ENCODE measurements around the gene REG1A. TPM values are rescaled to one million over a fixed set of nuclear protein-coding genes. Genes with fewer than 3 reads are reported as not detected.

The REG1A gene
- total RNA-seq, 4 donors from 2014 or later: 0.82 TPM; not detected in 3

GRCh38 chr2:79085382-79085781, 34.9 kb upstream of the REG1A start:
- intact Hi-C loops (cut with DNase I; ENCODE audit: low total_unique reads): no loop called here
- Histone ChIP-seq H3K4me1 (no peaks in the 10 kb centered on the region), H3K4me3 (no peak overlapping the region), H3K9me3 (no peaks in the 10 kb centered on the region), H3K36me3 (no peaks in the 10 kb centered on the region), H3K27me3 (no peaks in the 10 kb centered on the region), H3K27ac (no peak overlapping the region)
- DNase-seq: no peak
- TF ChIP-seq CTCF (IDR thresholded peaks at IDR 0.05) (no peak), POLR2A (IDR thresholded peaks at IDR 0.05) (no peak)

- H3K9me3 ChIP-seq: no peaks in the 10 kb centered on the region
- intact Hi-C loops (cut with DNase I; ENCODE audit: low total_unique reads): no loop called here
- no peak for DNase-seq
- TF ChIP-seq POLR2A (IDR thresholded peaks at IDR 0.05): no peak
- no peak for TF ChIP-seq CTCF (IDR thresholded peaks at IDR 0.05)
- H3K4me1 ChIP-seq: no peaks in the 10 kb centered on the region
- no peaks in the 10 kb centered on the region for H3K27me3 ChIP-seq
- H3K27ac ChIP-seq: no peak overlapping the region
- no peak overlapping the region for H3K4me3 ChIP-seq
- no peaks in the 10 kb centered on the region for H3K36me3 ChIP-seq
These were observed 34.0 kb upstream of the REG1A start for GRCh38 chr2:79086255-79086654.

- Histone ChIP-seq H3K9me3 (no peaks in the 10 kb centered on the region), H3K36me3 (no peaks in the 10 kb centered on the region), H3K27ac (no peak within 1 kb of the TSS), H3K27me3 (no peaks in the 10 kb centered on the region), H3K4me3 (no peak within 1 kb of the TSS), H3K4me1 (no peaks in the 10 kb centered on the region)
- intact Hi-C loops (cut with DNase I; ENCODE audit: low total_unique reads): no loop called here
- no peak for DNase-seq
- no peak for TF ChIP-seq POLR2A (IDR thresholded peaks at IDR 0.05)
- no peak for TF ChIP-seq CTCF (IDR thresholded peaks at IDR 0.05)
These were observed 32.4 kb upstream of the REG1A start, which contains the start of gene REG1B for GRCh38 chr2:79087785-79088364. REG1B (minus strand) TSS chr2:79087993; CDS start chr2:79087612, 381 bp downstream.

GRCh38 chr2:79090693-79091092, 29.6 kb upstream of the REG1A start:
- TF ChIP-seq POLR2A (IDR thresholded peaks at IDR 0.05): no peak
- TF ChIP-seq CTCF (IDR thresholded peaks at IDR 0.05): no peak
- DNase-seq: no peak
- intact Hi-C loops (cut with DNase I; ENCODE audit: low total_unique reads): no loop called here
- Histone ChIP-seq H3K4me3 (no peak overlapping the region), H3K27ac (no peak overlapping the region), H3K36me3 (no peaks in the 10 kb centered on the region), H3K27me3 (no peaks in the 10 kb centered on the region), H3K4me1 (no peaks in the 10 kb centered on the region), H3K9me3 (no peaks in the 10 kb centered on the region)

GRCh38 chr2:79097843-79098242, 22.4 kb upstream of the REG1A start:
- Histone ChIP-seq H3K36me3 (no peaks in the 10 kb centered on the region), H3K9me3 (no peaks in the 10 kb centered on the region), H3K4me3 (no peak overlapping the region), H3K27me3 (no peaks in the 10 kb centered on the region), H3K4me1 (no peaks in the 10 kb centered on the region), H3K27ac (no peak overlapping the region)
- DNase-seq: no peak
- intact Hi-C loops (cut with DNase I; ENCODE audit: low total_unique reads): no loop called here
- TF ChIP-seq POLR2A (IDR thresholded peaks at IDR 0.05) (no peak), CTCF (IDR thresholded peaks at IDR 0.05) (no peak)
